SK-N-MC (cell line): ENCODE measurements around the gene PKIB.
A peak's percentile ranks its signal among the peaks of the same experiment; 100 is the strongest.

ENCODE experiments used
- DNase-seq: peaks from one replicate; pipeline ENCODE4 v3.0.0-alpha.2; 2011; ENCODE audit warnings: low read depth, low spot score
- H3K27ac ChIP-seq: fragments of 200-600 bp; sonication (generic); 2 replicates; pipeline ENCODE4 v1.5.1; 2016; ENCODE audit warnings: mixed run types
- H3K36me3 ChIP-seq: fragments of 200-600 bp; sonication (generic); 2 replicates; pipeline ENCODE4 v1.6.1; 2017; ENCODE audit warnings: antibody characterized with exemption, low read length, mixed read lengths; ENCODE audit not compliant: insufficient read depth
- H3K4me3 ChIP-seq: fragments of 200-600 bp; sonication (generic); 2 replicates; pipeline ENCODE4 v1.5.1; 2016
- H3K9ac ChIP-seq: fragments of 200-600 bp; sonication (generic); 2 replicates; pipeline ENCODE4 v1.8.0; 2017; ENCODE audit warnings: mixed run types, mixed read lengths; ENCODE audit not compliant: insufficient read length
- H3K9me3 ChIP-seq: fragments of 200-600 bp; sonication (generic); 2 replicates; pipeline ENCODE4 v1.6.1; 2017; ENCODE audit warnings: low read depth, mild to moderate bottlenecking, antibody characterized with exemption, low read length, moderate library complexity, mixed read lengths
- EZH2 ChIP-seq: fragments of 200-600 bp; sonication (generic); IDR thresholded peaks from one replicate; pipeline ENCODE4 v1.6.1; 2017; ENCODE audit warnings: antibody characterized with exemption
- FOXP2 ChIP-seq: optimal IDR thresholded peaks from 2 replicates; pipeline ENCODE3; 2011; ENCODE audit warnings: mild to moderate bottlenecking, moderate library complexity; ENCODE audit not compliant: insufficient read depth; ENCODE audit errors: extremely low read length, control extremely low read depth
- POLR2AphosphoS5 ChIP-seq: IDR thresholded peaks from 2 replicates; pipeline ENCODE4 v1.6.1; 2012; ENCODE audit warnings: mild to moderate bottlenecking, low read depth, low read length, borderline replicate concordance

PKIB gene

GRCh38 chr6:122677406-122677805 lies 67.2 kb downstream of the PKIB start:
- Histone ChIP-seq H3K36me3 (peaks cover 16% of the 10 kb centered on the region), H3K4me3 (peak overlapping the region; percentile 71), H3K9me3 (peaks cover 14% of the 10 kb centered on the region; the same call in 1 of the 2 replicates), H3K27ac (peak overlapping the region; percentile 99), H3K9ac (peak overlapping the region; percentile 66)
- TF ChIP-seq POLR2AphosphoS5 (peak; percentile 71; the same call in 1 of the 2 replicates), EZH2 (no peak), FOXP2 (no peak)
- DNase-seq: peak; percentile 98

- Histone ChIP-seq H3K9ac (no peak overlapping the region), H3K36me3 (peaks cover 16% of the 10 kb centered on the region), H3K9me3 (peaks cover 17% of the 10 kb centered on the region; the same call in 1 of the 2 replicates), H3K27ac (peak overlapping the region; percentile 99), H3K4me3 (0 out of 2 replicates have a peak overlapping the region, but pooled peaks have one; percentile 32)
- TF ChIP-seq POLR2AphosphoS5 (no peak), EZH2 (no peak), FOXP2 (no peak)
- DNase-seq: no peak
Measured at GRCh38 chr6:122678841-122679240, 68.6 kb downstream of the PKIB start.

GRCh38 chr6:122681705-122682104 lies 71.5 kb downstream of the PKIB start:
- TF ChIP-seq EZH2 (no peak), POLR2AphosphoS5 (no peak), FOXP2 (no peak)
- peaks cover 11% of the 10 kb centered on the region; the same call in 1 of the 2 replicates for H3K9me3 ChIP-seq
- H3K4me3 ChIP-seq: no peak overlapping the region
- H3K36me3 ChIP-seq: peaks cover 9% of the 10 kb centered on the region; the same call in 1 of the 2 replicates
- DNase-seq: no peak
- no peak overlapping the region for H3K27ac ChIP-seq
- no peak overlapping the region for H3K9ac ChIP-seq

- no peak overlapping the region for H3K4me3 ChIP-seq
- peaks cover 9% of the 10 kb centered on the region; the same call in 1 of the 2 replicates for H3K36me3 ChIP-seq
- no peak for TF ChIP-seq FOXP2
- TF ChIP-seq POLR2AphosphoS5: no peak
- TF ChIP-seq EZH2: no peak
- no peak for DNase-seq
- peaks cover 3% of the 10 kb centered on the region; the same call in 1 of the 2 replicates for H3K9me3 ChIP-seq
- no peak overlapping the region for H3K27ac ChIP-seq
- H3K9ac ChIP-seq: no peak overlapping the region
Measured at GRCh38 chr6:122683989-122684651, 73.9 kb downstream of the PKIB start.

GRCh38 chr6:122692175-122692598 lies 82.0 kb downstream of the PKIB start:
- H3K9me3 ChIP-seq: 0 out of 2 replicates have a peak, but pooled peaks cover 4% of the 10 kb centered on the region
- H3K36me3 ChIP-seq: no peaks in the 10 kb centered on the region
- H3K9ac ChIP-seq: no peak overlapping the region
- H3K27ac ChIP-seq: no peak overlapping the region
- H3K4me3 ChIP-seq: no peak overlapping the region
- no peak for DNase-seq
- TF ChIP-seq EZH2: no peak
- TF ChIP-seq FOXP2: no peak
- TF ChIP-seq POLR2AphosphoS5: no peak

GRCh38 chr6:122692807-122693580 lies 82.8 kb downstream of the PKIB start:
- no peak overlapping the region for H3K27ac ChIP-seq

GRCh38 chr6:122694075-122694474 lies 83.9 kb downstream of the PKIB start:
- no peak overlapping the region for H3K4me3 ChIP-seq
- TF ChIP-seq FOXP2 (no peak), EZH2 (no peak), POLR2AphosphoS5 (no peak)
- 0 out of 2 replicates have a peak, but pooled peaks cover 4% of the 10 kb centered on the region for H3K9me3 ChIP-seq
- no peak overlapping the region for H3K9ac ChIP-seq
- H3K36me3 ChIP-seq: no peaks in the 10 kb centered on the region
- DNase-seq: no peak
- H3K27ac ChIP-seq: no peak overlapping the region

More at GRCh38 chr6:122692807-122693580, 82.8 kb downstream of the PKIB start:
- Histone ChIP-seq H3K9ac (no peak overlapping the region), H3K36me3 (no peaks in the 10 kb centered on the region), H3K9me3 (0 out of 2 replicates have a peak, but pooled peaks cover 4% of the 10 kb centered on the region), H3K4me3 (no peak overlapping the region)
- no peak for DNase-seq
- no peak for TF ChIP-seq FOXP2
- no peak for TF ChIP-seq POLR2AphosphoS5
- TF ChIP-seq EZH2: no peak

GRCh38 chr6:122694602-122695001 lies 84.4 kb downstream of the PKIB start:
- DNase-seq: no peak

More at GRCh38 chr6:122694602-122695001, 84.4 kb downstream of the PKIB start:
- H3K9me3 ChIP-seq: 0 out of 2 replicates have a peak, but pooled peaks cover 2% of the 10 kb centered on the region
- no peak overlapping the region for H3K4me3 ChIP-seq
- no peaks in the 10 kb centered on the region for H3K36me3 ChIP-seq
- TF ChIP-seq POLR2AphosphoS5: no peak
- no peak for TF ChIP-seq FOXP2
- TF ChIP-seq EZH2: no peak
- H3K9ac ChIP-seq: no peak overlapping the region
- no peak overlapping the region for H3K27ac ChIP-seq
